A549 treated with AZD2906 at 1 μM for 4 hours (cell line): Measurements from ENCODE around the gene GHSR. TPM values are rescaled to one million over a fixed set of nuclear protein-coding genes. Genes with fewer than 3 reads are reported as not detected.

Experiments
- total RNA-seq: library from RNA; stranded (reverse); fragments of 200-300 nt; extraction: Qiagen RNA extraction; gene quantifications from 5 replicates; pipeline ENCODE4 v1.2.3, GENCODE V29; 2022

The GHSR gene, protein sequence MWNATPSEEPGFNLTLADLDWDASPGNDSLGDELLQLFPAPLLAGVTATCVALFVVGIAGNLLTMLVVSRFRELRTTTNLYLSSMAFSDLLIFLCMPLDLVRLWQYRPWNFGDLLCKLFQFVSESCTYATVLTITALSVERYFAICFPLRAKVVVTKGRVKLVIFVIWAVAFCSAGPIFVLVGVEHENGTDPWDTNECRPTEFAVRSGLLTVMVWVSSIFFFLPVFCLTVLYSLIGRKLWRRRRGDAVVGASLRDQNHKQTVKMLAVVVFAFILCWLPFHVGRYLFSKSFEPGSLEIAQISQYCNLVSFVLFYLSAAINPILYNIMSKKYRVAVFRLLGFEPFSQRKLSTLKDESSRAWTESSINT
- total RNA-seq = not detected in 5 replicates

DNA sequence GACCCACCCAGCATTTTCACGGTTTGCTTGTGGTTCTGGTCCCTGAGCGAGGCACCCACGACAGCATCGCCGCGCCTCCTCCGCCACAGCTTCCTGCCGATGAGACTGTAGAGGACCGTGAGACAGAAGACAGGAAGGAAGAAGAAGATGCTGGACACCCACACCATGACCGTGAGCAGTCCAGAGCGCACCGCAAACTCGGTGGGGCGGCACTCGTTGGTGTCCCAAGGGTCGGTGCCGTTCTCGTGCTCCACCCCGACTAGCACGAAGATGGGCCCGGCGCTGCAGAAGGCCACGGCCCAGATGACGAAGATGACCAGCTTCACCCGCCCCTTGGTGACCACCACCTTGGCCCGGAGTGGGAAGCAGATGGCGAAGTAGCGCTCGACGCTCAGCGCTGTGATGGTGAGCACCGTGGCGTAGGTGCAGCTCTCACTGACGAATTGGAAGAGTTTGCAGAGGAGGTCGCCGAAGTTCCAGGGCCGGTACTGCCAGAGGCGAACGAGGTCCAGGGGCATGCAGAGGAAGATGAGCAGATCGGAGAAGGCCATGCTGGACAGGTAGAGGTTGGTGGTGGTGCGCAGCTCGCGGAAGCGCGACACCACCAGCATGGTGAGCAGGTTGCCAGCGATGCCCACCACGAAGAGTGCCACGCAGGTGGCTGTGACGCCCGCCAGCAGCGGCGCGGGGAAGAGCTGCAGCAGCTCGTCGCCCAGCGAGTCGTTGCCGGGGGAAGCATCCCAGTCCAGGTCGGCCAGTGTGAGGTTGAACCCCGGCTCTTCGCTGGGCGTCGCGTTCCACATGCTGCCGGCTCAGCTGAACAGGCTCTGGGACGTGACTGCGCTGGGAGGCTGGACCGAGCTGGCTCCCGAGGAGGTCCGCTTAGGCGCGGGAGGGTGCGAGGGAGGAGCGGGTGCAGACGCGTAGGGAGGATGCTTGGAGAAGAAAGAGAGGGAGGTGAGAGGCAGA is at the start of gene GHSR:
GHSR (minus strand) TSS at position 846 of the 969 bp plus-strand sequence; CDS start at position 803, 43 bp downstream.

Other genes starting within 250 kb of the GHSR start
- 0.06 to 0.25 TPM (median 0.16 TPM) in 4 of 5 replicates, not detected in the other for gene TNFSF10, start 75.0 kb upstream of the GHSR start, total RNA-seq